Fibroblast of lung (primary cell): ENCODE results near the gene DCHS2.

Experiments used
- CTCF ChIP-seq, 2 donors: IDR thresholded peaks in 1 of 2; conservative IDR thresholded peaks in 1 of 2; 1 replicate in 1 of 2; 2 replicates in 1 of 2; pipeline ENCODE4 v1.5.1; 2011 to 2012; ENCODE audit warnings: low read length in 2 of 2, control low read depth in 1 of 2, inconsistent platforms in 1 of 2, low read depth in 1 of 2, mild to moderate bottlenecking in 1 of 2
- EZH2 ChIP-seq: IDR thresholded peaks from 2 replicates; pipeline ENCODE4 v1.5.1; 2012; ENCODE audit warnings: low read length, control low read depth, mild to moderate bottlenecking; ENCODE audit errors: missing control alignments

- TF ChIP-seq EZH2: no peak
- no peak for TF ChIP-seq CTCF (conservative IDR thresholded peaks at IDR 0.05 in 1 of 2, IDR thresholded peaks at IDR 0.05 in 1 of 2; ENCODE audit: low read depth in 1 of 2, low read length in 2 of 2)
Measured at GRCh38 chr4:154293427-154293826, 198.2 kb downstream of the DCHS2 start.
